K562 (cell line): ENCODE measurements around the gene VEGFB. TPM values are rescaled to one million over a fixed set of nuclear protein-coding genes. Genes with fewer than 3 reads are reported as not detected.

Experiments used
- CBFA2T2 ChIP-seq: fragments of 450-650 bp; conservative IDR thresholded peaks from 2 replicates; pipeline ENCODE4 v1.6.1; 2017; ENCODE audit warnings: mild to moderate bottlenecking
- CBX1 ChIP-seq: sonication (generic); IDR thresholded peaks from 2 replicates; pipeline ENCODE4 v1.6.1; 2016; ENCODE audit warnings: antibody characterized with exemption, low read depth, mild to moderate bottlenecking
- CEBPB ChIP-seq: fragments of 450-650 bp; IDR thresholded peaks from 2 replicates; pipeline ENCODE4 v1.6.1; 2016; ENCODE audit warnings: missing genetic modification characterization, missing compliant biosample characterization
- DACH1 ChIP-seq: fragments of 450-650 bp; IDR thresholded peaks from 2 replicates; pipeline ENCODE4 v1.6.1; 2018; ENCODE audit not compliant: partially characterized antibody
- DPF2 ChIP-seq: fragments of 450-650 bp; IDR thresholded peaks from 2 replicates; pipeline ENCODE4 v1.6.1; 2016
- ELF2 ChIP-seq: fragments of 250-450 bp; sonication (Bioruptor Pico); IDR thresholded peaks from 2 replicates; pipeline ENCODE4 v1.5.0; 2021; ENCODE audit warnings: mild to moderate bottlenecking
- ERF ChIP-seq: fragments of 450-650 bp; formaldehyde crosslinking; IDR thresholded peaks from 2 replicates; pipeline ENCODE4 v1.4.0; 2020; ENCODE audit warnings: mild to moderate bottlenecking, mixed read lengths
- HDAC6 ChIP-seq: IDR thresholded peaks from 2 replicates; pipeline ENCODE4 v1.6.1; 2012; ENCODE audit warnings: low read depth, mild to moderate bottlenecking, control low read depth, inconsistent platforms, low read length, moderate library complexity
- HEY1 ChIP-seq: fragments of 250-450 bp; sonication (Bioruptor Pico); IDR thresholded peaks from 2 replicates; pipeline ENCODE4 v1.5.0; 2020; ENCODE audit warnings: mild to moderate bottlenecking, moderate library complexity, borderline replicate concordance
- HOXB6 ChIP-seq: fragments of 250-450 bp; sonication (Bioruptor Pico); IDR thresholded peaks from 2 replicates; pipeline ENCODE4 v1.5.1; 2022; ENCODE audit warnings: mild to moderate bottlenecking, borderline replicate concordance
- IFI16 ChIP-seq: fragments of 250-450 bp; sonication (Bioruptor Pico); IDR thresholded peaks from 2 replicates; pipeline ENCODE4 v2.1.2; 2022; ENCODE audit warnings: mild to moderate bottlenecking, inconsistent platforms
- LARP7 ChIP-seq: fragments of 450-650 bp; IDR thresholded peaks from 2 replicates; pipeline ENCODE4 v1.6.1; 2016
- MTA1 ChIP-seq: fragments of 450-650 bp; IDR thresholded peaks from 2 replicates; pipeline ENCODE4 v1.6.1; 2017; ENCODE audit warnings: borderline replicate concordance
- PHF8 ChIP-seq: fragments of 200-600 bp; sonication (generic); IDR thresholded peaks from 2 replicates; pipeline ENCODE4 v1.6.1; 2012; ENCODE audit warnings: mixed run types, mild to moderate bottlenecking, inconsistent platforms, low read length, moderate library complexity, borderline replicate concordance
- PKNOX1 ChIP-seq: fragments of 450-650 bp; IDR thresholded peaks from 2 replicates; pipeline ENCODE4 v1.6.1; 2016
- POLR2B ChIP-seq: fragments of 450-650 bp; IDR thresholded peaks from 2 replicates; pipeline ENCODE4 v1.6.1; 2018; ENCODE audit warnings: low read depth; ENCODE audit not compliant: partially characterized antibody
- PTRF ChIP-seq: fragments of 450-650 bp; IDR thresholded peaks from 2 replicates; pipeline ENCODE4 v1.6.1; 2016; ENCODE audit warnings: mild to moderate bottlenecking, missing genetic modification characterization, missing compliant biosample characterization
- SMARCA4 ChIP-seq: fragments of 450-650 bp; IDR thresholded peaks from 2 replicates; pipeline ENCODE4 v1.6.1; 2016
- ZKSCAN8 ChIP-seq: fragments of 200-800 bp; sonication (Bioruptor generic); IDR thresholded peaks from 2 replicates; pipeline ENCODE4 v1.6.1; 2016; ENCODE audit warnings: missing genetic modification characterization, missing compliant biosample characterization
- ZNF134 ChIP-seq: fragments of 250-450 bp; sonication (Bioruptor Pico); conservative IDR thresholded peaks from 2 replicates; pipeline ENCODE4 v1.4.0; 2020
- ZNF76 ChIP-seq: fragments of 250-450 bp; sonication (Bioruptor Pico); IDR thresholded peaks from 2 replicates; pipeline ENCODE4 v1.4.0; 2020; ENCODE audit warnings: mild to moderate bottlenecking, moderate library complexity, borderline replicate concordance
- polyA plus RNA-seq, 8 experiments: library from polyadenylated mRNA; depleted of rRNA in 4 of 8; stranded (reverse) in 5 of 8; unstranded in 3 of 8; fragments of >200 nt; fragmentation: Nextera tagmentation in 2 of 8; fragmentation: Illumina TruSeq in 1 of 8; extraction: Ambion mirVana in 2 of 8; extraction: Trizol in 1 of 8; gene quantifications; 2 replicates each; pipeline versions ENCODE4 v1.2.1 to v1.2.3, GENCODE V29; 2011 to 2014; ENCODE audit warnings: inconsistent platforms in 1 of 8, missing spikeins in 1 of 8
- total RNA-seq, 7 experiments: library from RNA; depleted of rRNA in 6 of 7; stranded (reverse); fragments of >200 nt in 6 of 7; fragmentation: Illumina TruSeq in 2 of 7; extraction: Trizol in 2 of 7; gene quantifications; 2 replicates each; pipeline versions ENCODE4 v1.2.1 to v1.2.3, GENCODE V29; 2011 to 2021; ENCODE audit warnings: low replicate concordance in 1 of 7
- TF ChIP-seq, protein P1 (sequence below): sonication (generic); formaldehyde crosslinking; IDR thresholded peaks from 2 replicates; pipeline ENCODE4 v1.8.0; 2023; ENCODE audit warnings: mild to moderate bottlenecking, missing genetic modification reagents
- TF ChIP-seq, protein P2 (sequence below): sonication (generic); formaldehyde crosslinking; IDR thresholded peaks from 2 replicates; pipeline ENCODE4 v1.8.0; 2022; ENCODE audit warnings: mild to moderate bottlenecking, low read depth, missing genetic modification reagents
- TF ChIP-seq, protein P3 (sequence below): sonication (generic); formaldehyde crosslinking; IDR thresholded peaks from 2 replicates; pipeline ENCODE4 v1.8.0; 2022; ENCODE audit warnings: missing genetic modification reagents, mild to moderate bottlenecking, moderate library complexity, borderline replicate concordance
- TF ChIP-seq, protein P4 (sequence below): fragments of 450-650 bp; IDR thresholded peaks from 2 replicates; pipeline ENCODE4 v1.6.1; 2016; ENCODE audit warnings: antibody characterized with exemption

VEGFB gene
- total and polyA plus RNA-seq, 9 of the 15 experiments (the other 6 are each of a cell fraction or from before 2014, with no cell fraction given) = 11.0 to 83.4 (median 25.7) TPM

DNA sequence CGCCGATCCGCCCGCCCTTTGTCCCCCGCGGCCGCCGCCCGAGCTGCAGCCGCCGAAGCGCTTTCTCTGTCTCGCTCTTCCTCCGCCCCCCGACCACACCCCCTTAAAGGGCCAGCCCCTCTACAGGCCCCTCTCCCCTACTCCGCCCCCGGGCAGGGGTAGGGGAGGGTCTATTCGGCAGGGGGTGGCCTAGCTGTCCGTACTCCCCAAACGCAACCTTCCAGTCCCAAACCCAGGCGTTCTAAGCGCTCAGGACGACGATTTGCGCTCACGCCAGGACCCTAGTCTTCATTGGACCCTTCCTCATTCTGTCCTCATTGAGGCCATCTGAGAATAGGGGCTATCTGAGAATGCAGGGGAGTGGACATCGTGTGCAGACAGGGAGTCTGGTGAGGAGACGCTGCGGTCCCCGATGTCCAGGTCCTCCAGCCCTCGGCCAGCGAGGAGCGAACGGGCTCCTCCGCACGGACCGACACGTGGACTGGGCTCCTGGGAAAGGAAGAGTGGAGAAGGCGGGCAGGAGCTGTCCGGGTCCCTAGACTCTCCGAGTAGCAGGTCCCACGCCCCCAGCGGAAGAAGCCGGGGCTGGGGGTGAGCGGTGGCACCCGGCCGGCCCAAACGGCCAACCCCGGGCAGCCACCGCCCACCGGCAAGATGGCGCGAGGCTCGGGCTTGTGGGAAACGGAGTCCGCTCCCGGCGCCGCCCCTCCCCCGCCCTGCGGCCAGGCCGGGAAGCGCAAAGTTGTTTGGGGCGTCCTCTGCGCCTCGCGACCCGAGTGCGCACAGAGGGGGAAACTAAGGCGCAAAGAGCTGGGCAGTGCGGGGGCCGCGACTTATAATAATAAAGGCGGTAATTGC lies 12.7 kb downstream of the VEGFB start, which contains the start of gene PPP1R14B (continued):
- TF ChIP-seq ERF (peak; percentile 57; the same call in 1 of the 2 replicates), POLR2B (peak; percentile 77), MTA1 (0 out of 2 replicates have a peak, but pooled peaks have one; percentile 23), ELF2 (CRISPR knock-in tag) (no peak), PHF8 (peak; percentile 56; the same call in 1 of the 2 replicates), LARP7 (no peak), ZNF76 (CRISPR knock-in tag) (no peak), IFI16 (no peak), SMARCA4 (no peak), HOXB6 (CRISPR knock-in tag) (no peak), HDAC6 (no peak), DPF2 (peak; percentile 60), DACH1 (no peak), ZNF134 (CRISPR knock-in tag) (no peak), CBFA2T2 (no peak), CEBPB (tag) (no peak), HEY1 (CRISPR knock-in tag) (no peak), ZKSCAN8 (CRISPR knock-in tag) (no peak), PKNOX1 (peak; percentile 24; the same call in 1 of the 2 replicates), CBX1 (peak; percentile 94), PTRF (no peak)
- TF ChIP-seq, protein P1, sequence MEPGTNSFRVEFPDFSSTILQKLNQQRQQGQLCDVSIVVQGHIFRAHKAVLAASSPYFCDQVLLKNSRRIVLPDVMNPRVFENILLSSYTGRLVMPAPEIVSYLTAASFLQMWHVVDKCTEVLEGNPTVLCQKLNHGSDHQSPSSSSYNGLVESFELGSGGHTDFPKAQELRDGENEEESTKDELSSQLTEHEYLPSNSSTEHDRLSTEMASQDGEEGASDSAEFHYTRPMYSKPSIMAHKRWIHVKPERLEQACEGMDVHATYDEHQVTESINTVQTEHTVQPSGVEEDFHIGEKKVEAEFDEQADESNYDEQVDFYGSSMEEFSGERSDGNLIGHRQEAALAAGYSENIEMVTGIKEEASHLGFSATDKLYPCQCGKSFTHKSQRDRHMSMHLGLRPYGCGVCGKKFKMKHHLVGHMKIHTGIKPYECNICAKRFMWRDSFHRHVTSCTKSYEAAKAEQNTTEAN (CRISPR knock-in tag) = no peak
- TF ChIP-seq, protein P2, sequence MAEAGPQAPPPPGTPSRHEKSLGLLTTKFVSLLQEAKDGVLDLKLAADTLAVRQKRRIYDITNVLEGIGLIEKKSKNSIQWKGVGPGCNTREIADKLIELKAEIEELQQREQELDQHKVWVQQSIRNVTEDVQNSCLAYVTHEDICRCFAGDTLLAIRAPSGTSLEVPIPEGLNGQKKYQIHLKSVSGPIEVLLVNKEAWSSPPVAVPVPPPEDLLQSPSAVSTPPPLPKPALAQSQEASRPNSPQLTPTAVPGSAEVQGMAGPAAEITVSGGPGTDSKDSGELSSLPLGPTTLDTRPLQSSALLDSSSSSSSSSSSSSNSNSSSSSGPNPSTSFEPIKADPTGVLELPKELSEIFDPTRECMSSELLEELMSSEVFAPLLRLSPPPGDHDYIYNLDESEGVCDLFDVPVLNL (CRISPR knock-in tag) = no peak
- TF ChIP-seq, protein P3, sequence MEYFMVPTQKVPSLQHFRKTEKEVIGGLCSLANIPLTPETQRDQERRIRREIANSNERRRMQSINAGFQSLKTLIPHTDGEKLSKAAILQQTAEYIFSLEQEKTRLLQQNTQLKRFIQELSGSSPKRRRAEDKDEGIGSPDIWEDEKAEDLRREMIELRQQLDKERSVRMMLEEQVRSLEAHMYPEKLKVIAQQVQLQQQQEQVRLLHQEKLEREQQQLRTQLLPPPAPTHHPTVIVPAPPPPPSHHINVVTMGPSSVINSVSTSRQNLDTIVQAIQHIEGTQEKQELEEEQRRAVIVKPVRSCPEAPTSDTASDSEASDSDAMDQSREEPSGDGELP (CRISPR knock-in tag) = peak; percentile 80; the same call in 1 of the 2 replicates
- TF ChIP-seq, protein P4, sequence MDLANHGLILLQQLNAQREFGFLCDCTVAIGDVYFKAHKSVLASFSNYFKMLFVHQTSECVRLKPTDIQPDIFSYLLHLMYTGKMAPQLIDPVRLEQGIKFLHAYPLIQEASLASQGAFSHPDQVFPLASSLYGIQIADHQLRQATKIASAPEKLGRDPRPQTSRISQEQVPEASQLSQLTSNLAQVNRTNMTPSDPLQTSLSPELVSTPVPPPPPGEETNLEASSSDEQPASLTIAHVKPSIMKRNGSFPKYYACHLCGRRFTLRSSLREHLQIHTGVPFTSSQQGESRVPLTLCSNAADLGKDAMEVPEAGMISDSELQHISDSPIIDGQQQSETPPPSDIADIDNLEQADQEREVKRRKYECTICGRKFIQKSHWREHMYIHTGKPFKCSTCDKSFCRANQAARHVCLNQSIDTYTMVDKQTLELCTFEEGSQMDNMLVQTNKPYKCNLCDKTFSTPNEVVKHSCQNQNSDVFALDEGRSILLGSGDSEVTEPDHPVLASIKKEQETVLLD = peak; percentile 70; the same call in 1 of the 2 replicates
